CD4-positive, alpha-beta T cell treated with Interleukin-15 for 1 hour (primary cell): ENCODE measurements around the gene CDKN2B-AS1.

Experiments used
- DNase-seq: peaks from one replicate; pipeline ENCODE4 v3.0.0-alpha.2; 2020

CDKN2B-AS1 gene

DNA sequence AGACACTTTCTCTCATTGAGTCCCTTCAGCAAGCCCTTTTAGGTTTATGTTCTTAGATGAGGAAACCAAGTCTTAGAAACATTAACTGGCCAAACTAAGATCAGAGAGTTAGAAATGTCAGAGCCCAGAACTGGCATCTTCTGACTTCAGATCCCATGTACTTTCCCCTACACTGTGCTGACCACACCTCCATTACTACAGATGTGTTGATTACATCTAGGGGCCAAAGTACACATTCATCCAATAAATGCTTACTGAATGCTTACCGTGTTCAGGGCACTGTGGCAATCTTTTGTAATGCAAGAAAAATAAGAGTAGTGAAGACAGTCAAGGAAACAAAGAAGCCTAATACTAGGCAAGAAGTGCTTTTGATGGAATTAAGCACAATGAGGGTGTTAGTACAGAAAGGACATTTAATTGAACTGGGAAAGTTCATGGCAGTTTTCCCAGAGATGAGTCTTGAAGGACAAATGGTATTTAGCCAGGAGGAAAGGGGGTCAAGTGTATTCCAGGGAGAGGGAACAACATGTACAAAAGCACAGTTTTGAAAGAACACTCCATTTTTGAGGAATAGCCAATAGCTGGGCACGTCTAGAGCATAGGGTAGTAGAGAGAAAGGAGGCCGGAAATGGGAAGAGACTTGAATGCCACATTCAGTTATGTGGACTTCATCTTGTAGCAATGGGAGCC, 104.2 kb downstream of the CDKN2B-AS1 start:
- DNase-seq: no peak

DNA sequence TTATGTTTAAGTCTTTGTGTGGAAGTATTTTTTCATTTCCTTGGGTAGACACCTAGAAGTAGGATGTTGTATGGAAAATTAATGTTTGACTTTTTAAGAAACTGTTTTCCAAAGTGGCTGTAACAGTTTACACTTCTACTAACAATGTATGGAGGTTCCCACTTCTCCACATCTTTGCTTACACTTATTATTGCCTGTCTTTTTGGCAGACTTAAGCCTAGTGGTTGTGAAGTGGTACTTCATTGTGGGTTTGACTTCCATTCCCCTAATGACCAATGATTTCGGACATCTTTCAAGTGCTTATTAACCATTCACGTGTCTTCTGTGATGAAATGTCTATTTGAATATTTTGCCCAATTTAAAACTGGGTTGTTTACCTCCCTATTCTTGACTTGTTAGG, 106.0 kb downstream of the CDKN2B-AS1 start:
- DNase-seq: no peak

DNA sequence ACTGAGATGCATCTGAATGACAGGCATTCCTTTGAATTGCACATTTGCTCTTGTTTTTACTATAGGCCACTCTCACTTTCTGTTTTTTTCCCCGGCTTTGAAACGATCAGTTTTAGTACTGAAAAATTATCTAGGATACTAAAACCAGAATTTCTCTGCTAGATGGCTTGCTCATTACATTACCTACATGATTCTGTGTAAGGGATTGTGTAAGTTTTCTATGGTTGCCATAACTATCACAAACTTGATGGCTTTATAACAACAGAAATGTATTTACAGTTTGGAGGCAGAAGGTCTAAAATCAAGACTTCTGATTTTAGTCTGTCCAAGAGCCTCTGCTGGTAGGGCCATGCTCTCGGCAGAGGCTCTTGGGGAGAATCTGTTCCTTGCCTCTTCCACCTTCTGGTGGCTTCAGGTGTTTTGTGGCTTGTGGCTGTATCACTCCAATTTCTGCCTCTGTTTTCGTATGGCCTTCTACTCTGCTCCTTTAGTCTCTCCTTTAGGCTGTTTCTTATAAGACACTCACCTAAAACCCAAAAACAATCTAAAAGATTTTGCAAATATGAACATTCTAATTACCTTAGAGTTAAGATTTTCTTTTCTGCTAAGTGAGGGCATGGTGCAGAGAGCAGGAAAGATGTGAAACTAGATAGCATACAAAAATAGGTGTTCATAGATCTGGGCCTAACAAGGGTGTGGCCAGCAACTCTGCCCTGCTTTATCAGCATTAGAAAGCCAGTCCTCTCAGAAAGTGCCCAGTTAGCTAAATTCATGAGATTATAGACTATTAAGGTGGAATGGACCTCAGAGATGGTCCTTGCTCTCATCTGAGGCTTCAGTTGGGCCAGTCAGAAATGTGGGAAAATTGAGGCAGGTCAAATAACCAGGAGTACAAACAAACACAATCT, 107.8 kb downstream of the CDKN2B-AS1 start:
- no peak for DNase-seq

DNA sequence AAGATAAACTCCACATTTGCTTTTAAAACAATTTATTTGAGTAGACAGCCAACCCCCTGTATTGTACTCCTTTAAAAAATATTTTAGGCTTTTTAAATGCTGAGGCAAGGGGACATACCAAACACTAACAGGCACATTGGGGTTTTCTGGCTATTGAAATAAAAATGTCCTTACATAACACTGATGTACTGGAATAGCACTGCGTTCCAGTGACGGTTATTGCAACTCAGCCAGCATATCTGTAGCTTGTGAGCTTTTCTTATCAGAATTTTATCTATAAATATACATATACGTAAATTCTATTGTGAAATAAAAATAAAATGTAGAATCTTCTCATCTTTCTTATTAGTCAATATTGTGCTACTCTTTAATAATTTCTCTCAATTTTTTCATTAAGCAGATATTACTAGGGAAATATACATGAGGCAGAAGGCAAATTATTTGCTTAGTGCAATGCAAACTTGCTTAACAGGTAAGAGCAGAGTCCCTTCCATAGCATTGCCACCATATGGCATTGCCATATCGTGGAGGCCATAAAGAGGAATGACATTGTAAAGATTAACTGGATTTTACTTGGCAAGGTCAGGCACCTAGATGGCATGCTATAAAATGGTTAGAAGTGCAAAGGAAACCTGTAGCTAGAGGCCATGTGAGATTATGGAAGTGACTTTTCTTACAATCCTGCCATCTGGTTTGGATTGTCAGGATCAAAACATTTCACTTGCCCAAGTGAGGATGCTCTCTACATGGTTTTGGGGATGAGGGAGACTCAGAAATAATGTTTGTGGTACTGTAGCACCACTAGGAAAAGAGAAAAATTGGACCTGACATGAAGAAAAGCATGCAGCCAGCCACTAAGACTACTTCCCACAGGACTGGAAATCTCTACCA, 109.3 kb downstream of the CDKN2B-AS1 start:
- DNase-seq: no peak

DNA sequence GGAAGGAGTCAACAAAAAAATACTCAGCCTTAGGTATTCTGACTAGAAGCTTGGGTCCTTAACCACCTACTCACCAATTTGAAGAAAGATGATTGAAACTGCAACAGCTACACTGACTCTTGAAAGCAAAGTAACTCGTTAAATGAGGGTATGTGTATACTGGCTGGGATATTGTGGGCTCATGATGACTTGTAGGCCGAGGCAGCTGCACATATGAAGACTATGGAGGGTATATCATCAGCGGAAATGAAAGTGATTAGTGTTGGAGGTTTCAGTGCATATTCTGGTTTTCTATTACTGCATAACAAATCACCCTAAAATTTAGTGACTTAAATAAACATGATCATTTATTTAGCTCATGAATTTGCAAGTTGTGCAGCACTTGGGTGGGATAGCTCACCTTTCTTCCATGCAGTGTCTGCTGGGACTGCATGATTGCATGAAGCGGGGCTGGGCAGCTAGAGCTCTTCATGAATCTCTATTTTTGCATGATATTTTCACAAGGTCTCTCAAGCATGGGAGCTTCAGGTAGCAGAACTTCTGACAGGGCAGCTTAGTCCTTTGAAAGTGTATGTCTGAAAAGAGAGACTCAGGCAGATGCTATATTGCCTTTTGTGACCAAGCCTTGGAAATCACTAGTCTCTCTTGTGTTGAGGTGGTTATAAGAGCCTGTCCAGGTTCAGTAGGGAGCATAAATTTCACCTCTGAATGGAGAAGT, 110.6 kb downstream of the CDKN2B-AS1 start:
- no peak for DNase-seq

DNA sequence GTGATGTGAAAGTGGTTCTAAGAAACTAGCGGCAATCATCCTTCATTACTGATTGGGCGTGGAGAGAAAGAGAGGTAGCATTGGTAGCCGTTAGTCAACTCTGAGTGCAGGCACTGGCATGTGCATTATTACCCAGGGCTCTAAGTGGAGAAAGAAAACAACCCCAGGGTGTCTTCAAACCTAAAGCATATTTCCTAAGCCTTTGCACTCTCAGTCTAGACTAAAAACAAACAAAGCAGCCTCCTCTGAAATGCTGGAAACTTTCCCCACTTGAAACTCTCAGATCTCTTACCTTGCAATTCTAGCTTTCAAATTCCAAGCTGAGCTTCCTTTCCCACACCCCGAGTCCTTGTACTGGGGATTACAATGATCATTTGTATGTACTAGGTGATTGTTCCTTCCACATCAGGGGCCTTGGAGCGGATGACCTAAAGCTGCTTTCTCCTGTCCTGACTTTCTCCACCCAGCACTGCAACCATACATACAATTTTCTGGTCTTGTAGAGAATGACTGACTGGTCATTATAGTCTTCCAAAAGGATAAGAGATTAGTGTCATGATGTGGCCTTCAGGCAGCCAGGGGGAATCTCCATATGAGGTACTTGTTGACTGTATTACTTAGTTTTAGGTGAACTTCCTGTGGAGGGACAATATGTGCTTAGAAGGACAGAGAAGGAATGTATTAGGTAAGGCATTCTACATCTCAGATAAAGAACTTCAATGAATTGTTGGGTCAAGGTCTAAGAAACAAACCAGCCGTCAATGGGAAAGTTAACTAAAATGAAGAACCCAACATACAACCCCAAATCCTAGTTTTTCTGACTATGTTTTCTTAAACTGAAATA, 112.8 kb downstream of the CDKN2B-AS1 start:
- DNase-seq: no peak

DNA sequence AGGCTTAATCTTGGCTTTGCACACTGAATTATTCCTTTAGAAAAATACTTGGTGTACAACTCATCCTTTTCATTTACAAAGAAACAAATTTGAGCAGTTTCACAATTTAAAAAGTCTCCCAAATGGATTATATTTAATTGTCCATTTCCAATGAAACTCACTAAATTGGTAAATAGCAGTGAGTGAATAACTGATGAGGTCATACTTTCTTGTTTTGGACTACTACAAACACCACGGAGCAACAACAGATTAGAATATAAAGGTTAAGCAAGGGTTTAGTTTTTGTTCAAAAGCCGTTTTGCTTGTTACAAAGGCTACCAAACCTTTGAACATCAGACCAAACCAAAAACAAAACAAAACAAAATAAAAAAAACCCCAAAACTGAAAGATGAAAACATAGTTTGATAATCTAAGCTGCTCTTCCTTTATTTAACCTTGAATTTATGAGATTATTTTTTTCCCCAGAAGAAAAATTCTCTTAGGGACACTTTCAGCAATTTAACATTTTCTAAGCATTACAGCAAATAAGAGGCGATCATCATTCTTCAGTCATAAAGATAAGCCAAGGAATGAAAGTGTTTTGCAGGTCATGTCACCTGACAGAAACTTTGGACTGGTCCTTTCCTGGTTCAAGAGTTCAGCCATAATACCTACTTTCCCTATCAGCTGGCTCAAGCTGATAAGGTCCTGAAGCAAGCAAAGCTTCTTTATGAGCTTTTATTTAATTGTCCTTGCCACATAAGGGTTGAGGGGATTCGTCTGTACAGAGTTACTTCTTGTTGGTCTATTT, 114.2 kb downstream of the CDKN2B-AS1 start:
- no peak for DNase-seq

DNA sequence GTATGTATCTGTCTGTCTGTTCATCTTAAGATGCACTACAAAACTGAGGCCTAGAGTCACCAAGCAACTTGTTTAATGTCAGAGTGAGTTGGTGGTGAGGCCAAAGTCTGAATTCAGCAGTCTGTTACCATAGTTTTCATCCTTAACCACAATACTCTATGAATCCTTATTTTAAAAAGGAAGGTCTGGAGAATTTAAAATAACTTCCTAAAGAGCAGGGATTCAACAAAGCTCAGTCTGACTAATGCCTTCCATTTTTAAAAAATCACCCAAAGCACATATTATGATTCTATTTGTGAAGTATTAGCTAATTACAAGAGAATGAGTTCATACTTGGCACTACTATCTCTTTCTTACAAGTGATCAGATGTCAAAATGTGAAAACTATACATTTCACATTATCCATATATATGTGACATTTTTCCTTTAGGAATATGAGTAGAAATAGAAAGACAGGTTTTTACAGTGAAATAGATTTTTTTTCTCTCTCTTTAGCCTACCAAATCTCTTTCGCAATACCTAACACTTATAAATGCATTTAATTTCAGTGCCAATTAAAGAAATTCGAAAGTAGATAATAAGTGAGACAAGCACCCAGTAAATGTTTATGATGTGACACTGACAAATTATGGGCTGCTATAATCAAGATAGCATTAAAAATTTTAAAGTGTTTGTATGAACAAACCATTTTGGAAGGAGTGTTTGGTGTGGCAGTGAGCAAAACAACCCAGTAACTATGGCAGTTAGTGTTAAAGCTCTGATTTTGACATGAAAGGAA, 116.8 kb downstream of the CDKN2B-AS1 start:
- DNase-seq: no peak

DNA sequence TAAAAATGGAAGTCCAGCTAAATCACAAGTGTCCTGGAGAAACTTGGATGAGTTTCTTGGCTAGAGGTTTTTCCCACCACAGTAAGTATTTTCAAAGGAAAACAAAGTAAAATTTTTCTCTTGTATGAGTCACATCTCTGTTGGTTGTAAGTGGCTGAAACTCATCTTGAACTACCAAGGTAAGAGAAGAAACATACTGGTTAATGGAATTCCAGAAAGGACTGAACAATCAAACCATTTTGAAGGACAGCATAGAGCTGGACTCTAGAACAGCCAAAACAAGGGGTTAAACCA, 117.3 kb downstream of the CDKN2B-AS1 start:
- DNase-seq: no peak

DNA sequence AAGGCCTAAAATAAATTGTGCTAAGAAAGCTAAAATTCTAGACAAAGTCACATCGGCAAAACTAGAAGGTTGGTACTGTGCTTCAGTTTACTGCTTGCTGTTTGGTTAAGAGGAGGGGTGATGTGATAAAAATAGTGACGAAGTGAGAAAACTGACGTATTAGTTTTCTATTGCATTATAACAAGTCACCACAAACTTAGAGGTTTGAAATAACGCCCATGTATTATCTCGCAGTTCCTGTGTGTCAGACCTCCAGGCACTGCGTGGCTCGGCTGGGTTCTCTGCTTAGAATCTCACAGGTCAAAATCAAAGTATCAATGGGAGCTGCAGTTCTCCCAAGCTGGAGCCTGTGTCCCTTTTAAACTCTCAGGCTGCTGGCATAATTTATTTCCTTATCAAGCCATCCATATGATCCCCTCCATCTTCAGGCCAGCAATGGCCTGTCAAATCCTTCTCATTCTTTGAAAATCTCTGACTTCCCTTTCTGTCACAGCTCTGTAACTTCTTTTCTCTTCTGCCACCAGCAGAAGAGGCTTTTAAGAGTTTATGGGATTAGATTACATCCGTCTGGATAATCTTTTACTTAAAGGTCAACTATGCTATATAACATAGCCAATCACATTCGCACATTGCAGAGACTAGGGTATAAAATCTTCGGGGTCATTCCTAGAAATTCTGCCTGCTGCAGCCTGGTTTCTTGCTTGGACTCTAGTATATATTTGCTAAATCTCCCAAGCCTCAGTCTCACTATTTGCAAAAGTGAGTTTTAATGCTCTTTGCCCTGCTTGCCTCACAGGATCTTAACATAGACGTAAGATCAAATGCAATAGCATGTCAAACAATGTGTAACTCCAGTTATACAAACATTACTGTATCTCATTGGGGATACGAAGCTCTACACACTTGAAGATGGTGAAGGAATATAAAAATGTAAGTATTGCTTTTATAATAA, 118.6 kb downstream of the CDKN2B-AS1 start:
- no peak for DNase-seq

DNA sequence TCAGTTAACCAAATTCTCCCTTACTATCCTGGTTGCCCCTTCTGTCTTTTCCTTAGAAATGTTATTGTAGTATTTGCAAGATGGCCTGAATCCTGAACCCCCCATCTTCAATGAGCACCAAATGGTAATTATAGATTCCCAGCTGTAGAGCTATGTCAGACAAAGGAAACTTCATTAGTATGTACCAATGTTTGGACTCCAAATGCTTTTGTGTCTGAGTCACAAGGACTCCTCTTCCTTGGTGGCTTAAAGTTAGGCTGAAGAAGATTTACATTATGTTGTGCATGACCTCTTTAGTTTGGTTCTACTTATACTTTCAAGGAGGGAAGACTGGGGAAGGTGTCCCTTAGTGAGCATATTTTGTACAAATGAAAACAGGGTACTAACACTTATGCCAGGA, 120.4 kb downstream of the CDKN2B-AS1 start:
- no peak for DNase-seq

DNA sequence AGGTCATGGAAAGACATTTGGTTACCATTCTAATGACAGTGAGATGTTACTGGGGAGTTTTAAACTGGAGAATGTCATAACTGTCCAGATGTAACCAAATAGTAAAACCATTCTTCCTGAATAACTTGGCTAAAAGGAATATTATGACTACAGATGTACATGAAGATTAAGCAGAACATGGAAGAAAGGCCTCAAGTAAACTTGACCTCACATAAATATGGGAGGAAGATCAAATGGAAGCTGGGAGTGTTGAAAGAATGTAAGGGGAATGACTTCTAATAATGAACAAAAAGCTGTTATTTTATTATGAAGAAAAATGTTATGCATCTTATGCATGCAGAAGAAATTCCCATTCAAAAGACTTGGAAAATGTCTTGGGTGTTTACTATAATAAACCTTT, 122.2 kb downstream of the CDKN2B-AS1 start:
- no peak for DNase-seq

DNA sequence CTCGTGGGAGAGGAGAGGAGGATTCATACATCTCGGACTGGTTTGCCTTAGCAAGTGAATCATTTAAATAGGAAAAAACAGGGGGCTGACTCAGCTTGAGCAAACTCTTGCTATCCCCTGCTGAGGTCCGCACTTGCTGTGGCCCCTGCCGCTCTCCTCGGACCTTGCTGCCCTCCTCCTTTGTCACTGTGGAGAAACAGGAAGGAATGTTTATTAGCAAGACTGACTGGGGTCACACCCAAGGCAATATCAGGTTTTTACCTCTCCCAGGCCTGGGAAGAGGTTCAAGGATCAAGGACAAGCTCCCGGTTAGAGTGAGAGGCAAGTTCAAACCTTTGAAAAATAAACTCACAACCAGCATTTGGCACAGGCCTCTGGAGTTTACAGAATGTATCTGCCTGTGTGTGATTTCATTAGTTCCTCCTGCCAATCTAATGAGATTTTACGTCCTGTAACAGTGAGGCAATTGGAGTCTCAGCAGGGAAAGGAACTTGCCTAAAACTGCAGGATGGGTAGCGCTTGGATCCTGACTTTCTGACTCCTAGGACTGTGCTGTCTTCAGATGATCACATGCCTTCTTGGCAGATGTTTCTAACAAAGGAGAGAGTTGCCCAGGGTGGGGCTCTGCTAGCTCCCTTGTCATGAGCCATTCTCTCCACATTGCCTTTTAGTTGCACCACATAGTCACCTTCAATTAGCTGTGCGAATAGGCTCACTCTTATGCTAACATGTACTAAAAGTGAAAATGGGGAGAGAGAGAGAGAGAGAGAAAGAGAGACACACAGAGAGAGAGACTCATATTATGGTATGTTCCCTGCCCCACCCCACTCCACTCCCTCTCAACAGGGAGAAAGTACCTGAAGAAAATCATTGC, 123.2 kb downstream of the CDKN2B-AS1 start:
- no peak for DNase-seq

DNA sequence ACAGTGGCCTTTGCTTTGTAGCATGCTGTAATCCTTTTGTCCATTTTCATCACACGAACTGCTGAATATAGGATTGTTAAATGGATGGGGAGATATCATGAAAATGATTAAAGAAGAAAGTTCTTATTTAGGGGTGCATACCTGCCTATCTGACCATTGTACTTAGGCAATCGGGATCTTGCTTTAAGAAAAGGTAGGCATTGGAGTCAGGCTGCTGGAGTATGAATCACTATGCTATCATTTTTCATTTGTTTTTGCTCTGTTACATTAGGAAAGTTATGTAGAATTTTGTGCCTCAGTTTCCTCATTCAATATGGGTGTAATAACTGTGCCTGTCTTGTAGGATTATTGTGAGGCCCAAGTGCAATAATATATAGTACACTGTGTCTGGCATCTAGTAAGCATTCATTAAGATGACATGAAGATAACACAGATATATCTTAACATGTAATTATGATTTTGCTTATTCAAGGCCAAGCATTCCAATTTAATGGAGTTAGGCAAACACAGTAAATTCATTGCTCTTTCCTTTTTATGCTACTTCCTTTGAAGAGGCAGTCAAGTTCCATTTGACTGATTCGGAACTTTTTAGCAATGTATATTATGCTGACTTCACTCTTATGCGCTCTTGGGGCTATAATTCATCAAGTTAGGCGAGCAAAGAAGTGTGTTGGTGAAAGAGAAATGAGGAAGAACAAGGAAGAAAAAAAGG, 124.4 kb downstream of the CDKN2B-AS1 start:
- DNase-seq: no peak

DNA sequence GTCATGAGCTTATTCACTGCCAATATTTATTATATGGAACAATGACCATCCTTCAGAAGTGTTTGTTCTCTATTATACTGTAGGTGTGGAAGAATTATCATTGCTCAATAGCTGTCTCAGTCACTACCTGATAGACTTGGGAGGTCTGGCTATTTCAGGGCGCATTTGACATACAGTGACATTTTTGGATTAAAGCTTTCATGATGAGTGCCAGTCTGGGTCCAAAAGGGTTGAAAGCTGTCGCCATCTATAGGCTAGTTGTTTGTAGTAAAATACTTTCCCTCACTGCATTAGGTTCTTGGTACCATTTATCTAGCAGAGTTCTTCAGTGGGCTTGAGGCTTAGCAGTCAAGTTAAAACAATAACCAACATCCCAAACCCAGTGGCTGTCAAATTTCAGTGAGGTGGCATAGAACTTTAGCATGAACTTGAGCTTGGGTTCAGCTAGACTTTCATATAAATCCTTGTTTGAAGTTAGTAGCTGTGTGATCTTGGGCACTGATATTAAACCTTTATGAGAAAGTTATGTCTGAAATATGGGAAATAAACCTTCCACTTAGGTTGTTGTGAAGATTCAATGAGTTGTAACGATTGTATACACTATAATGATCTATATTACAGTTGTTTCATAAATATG, 125.0 kb downstream of the CDKN2B-AS1 start:
- no peak for DNase-seq

DNA sequence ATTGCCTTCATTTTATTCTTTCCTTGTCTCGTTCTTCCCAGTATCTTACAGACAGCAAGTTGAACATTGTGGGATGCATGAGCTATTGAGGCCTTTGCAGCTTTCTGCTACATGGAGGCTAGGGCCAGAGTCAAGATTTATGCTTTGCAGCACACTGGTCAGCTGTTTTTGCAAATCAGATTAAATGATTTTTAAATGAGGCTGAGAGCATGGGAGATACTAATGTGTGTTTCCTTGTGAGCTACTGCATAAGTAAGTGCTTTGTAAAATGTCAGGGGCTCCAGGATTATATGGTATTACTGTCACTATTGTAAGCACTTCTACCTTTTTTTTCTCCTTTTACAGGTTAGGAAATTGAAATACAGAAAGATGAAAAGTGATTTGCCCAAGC, 125.6 kb downstream of the CDKN2B-AS1 start:
- no peak for DNase-seq

DNA sequence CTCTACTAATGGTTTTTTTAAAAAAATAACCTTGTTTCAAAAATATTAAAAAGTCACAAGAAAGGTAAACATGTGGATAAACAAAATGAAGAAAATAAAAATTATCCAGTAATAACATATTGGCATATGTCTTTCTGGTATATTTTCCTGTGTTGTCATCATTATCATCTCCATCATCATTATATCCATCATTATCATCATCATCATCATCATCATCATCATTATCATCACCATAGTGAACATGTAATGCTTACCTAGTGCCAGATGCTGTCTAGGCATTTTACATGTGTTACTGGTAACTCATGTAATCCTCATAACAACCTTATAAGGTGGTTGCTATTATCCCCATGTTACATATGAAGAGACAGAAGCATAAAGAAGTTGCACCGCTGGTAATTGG, 126.0 kb downstream of the CDKN2B-AS1 start:
- DNase-seq: no peak
